K562 (cell line): ENCODE results near the gene PSMD13. TPM values are rescaled to one million over a fixed set of nuclear protein-coding genes. Genes with fewer than 3 reads are reported as not detected.

Experiments used
- ATAC-seq: fragments of 200-7000 bp; cut with Tn5 transposase; 3 replicates; pipeline ENCODE4 v1.9.1; 2020; ENCODE audit warnings: moderate library complexity
- BruUV-seq: library from RNA; stranded (reverse); fragments of 400-500 nt; replicated peaks from 2 replicates; lab custom pipeline; 2021; lab: Mats Ljungman, UMichigan
- CTCF ChIA-PET: fragments of 300-600 bp; formaldehyde crosslinking; extraction: SDS; loops from one replicate; lab custom pipeline; 2021; ENCODE audit warnings: low intra/inter-chr PET ratio; lab: Yijun Ruan, JAX
- POLR2A ChIA-PET: fragments of 300-600, 350-650 bp; sonication (Branson Sonifier 250); formaldehyde crosslinking; extraction: SDS; loops from one replicate; lab custom pipeline; 2021; ENCODE audit warnings: antibody characterized with exemption, inconsistent platforms; lab: Yijun Ruan, JAX
- DNase-seq, 4 experiments: peaks; one replicate each; pipeline versions ENCODE4 v3.0.0 to v3.0.0-alpha.2; 2011 to 2018; ENCODE audit warnings: low spot score in 3 of 4, mixed read lengths in 3 of 4; ENCODE audit errors: extremely low read depth in 1 of 4
- FAIRE-seq: peaks from 2 replicates; lab custom pipeline; 2011; peaks lifted over from hg19 to GRCh38; lab: Jason Lieb, UNC
- H2AFZ ChIP-seq: 2 replicates; pipeline ENCODE4 v1.6.0; 2011; ENCODE audit warnings: low read depth, low read length, control low read depth, inconsistent platforms
- H3K27ac ChIP-seq: fragments of 200-600 bp; 3 replicates; pipeline ENCODE4 v1.8.0; 2011; ENCODE audit warnings: low read depth, mild to moderate bottlenecking, control low read depth, inconsistent platforms, low read length, moderate library complexity, mixed read lengths; ENCODE audit errors: extremely low read depth
- H3K27me3 ChIP-seq, 2 experiments: fragments of 300-600 bp in 1 of 2; 2 replicates in 1 of 2; 3 replicates in 1 of 2; pipeline versions ENCODE4 v1.6.0 to v1.8.0; 2011; ENCODE audit warnings: inconsistent platforms in 2 of 2, low read length in 2 of 2, mild to moderate bottlenecking in 1 of 2, mixed read lengths in 1 of 2, moderate library complexity in 1 of 2; ENCODE audit not compliant: control insufficient read depth in 2 of 2, insufficient read depth in 2 of 2
- H3K36me3 ChIP-seq: fragments of 300-600 bp; 3 replicates; pipeline ENCODE4 v1.8.0; 2011; ENCODE audit warnings: mild to moderate bottlenecking, low read length, inconsistent platforms; ENCODE audit not compliant: control insufficient read depth, insufficient read depth
- H3K4me1 ChIP-seq, 2 experiments: fragments of 200-600 bp in 1 of 2; replicated peaks in 1 of 2; 2 replicates in 1 of 2; 3 replicates in 1 of 2; pipeline versions ENCODE4 v1.5.1 to v1.8.0; 2011; ENCODE audit warnings: inconsistent platforms in 2 of 2, low read length in 2 of 2, mild to moderate bottlenecking in 1 of 2, mixed read lengths in 1 of 2, moderate library complexity in 1 of 2; ENCODE audit not compliant: control insufficient read depth in 2 of 2, insufficient read depth in 2 of 2
- H3K4me2 ChIP-seq: 2 replicates; pipeline ENCODE4 v1.6.1; 2011; ENCODE audit warnings: low read length, control low read depth, inconsistent platforms, mixed read lengths; ENCODE audit not compliant: insufficient read depth
- H3K4me3 ChIP-seq: fragments of 200-600 bp; sonication (generic), shearing (Covaris generic); 2 replicates; pipeline ENCODE4 v1.5.1; 2016; ENCODE audit warnings: control low read depth, inconsistent platforms
- H3K79me2 ChIP-seq: fragments of 200-600 bp; 3 replicates; pipeline ENCODE4 v1.8.0; 2011; ENCODE audit warnings: low read length, inconsistent platforms; ENCODE audit not compliant: control insufficient read depth, insufficient read depth
- H3K9ac ChIP-seq, 2 experiments: 2 replicates each; pipeline versions ENCODE4 v1.6.0 to v1.6.1; 2011; ENCODE audit warnings: low read depth in 2 of 2, low read length in 2 of 2, control low read depth in 1 of 2, inconsistent platforms in 1 of 2, mild to moderate bottlenecking in 1 of 2, mixed read lengths in 1 of 2; ENCODE audit not compliant: insufficient read depth in 1 of 2
- H3K9me1 ChIP-seq: one replicate; pipeline ENCODE4 v1.6.0; 2011; ENCODE audit warnings: inconsistent platforms, mild to moderate bottlenecking, low read length, moderate library complexity; ENCODE audit not compliant: control insufficient read depth, insufficient read depth
- H3K9me3 ChIP-seq: replicated peaks from 2 replicates; pipeline ENCODE4 v1.5.1; 2011; ENCODE audit warnings: low read depth, low read length, inconsistent platforms; ENCODE audit not compliant: control insufficient read depth, insufficient read depth
- H4K20me1 ChIP-seq: replicated peaks from 2 replicates; pipeline ENCODE4 v1.6.1; 2011; ENCODE audit warnings: low read length, inconsistent platforms, mixed read lengths; ENCODE audit not compliant: control insufficient read depth, insufficient read depth
- E2F3 ChIP-seq: fragments of 250-450 bp; sonication (Bioruptor Pico); IDR thresholded peaks from 2 replicates; pipeline ENCODE4 v1.4.0; 2020; ENCODE audit warnings: mild to moderate bottlenecking
- HEY1 ChIP-seq: fragments of 250-450 bp; sonication (Bioruptor Pico); IDR thresholded peaks from 2 replicates; pipeline ENCODE4 v1.5.0; 2020; ENCODE audit warnings: mild to moderate bottlenecking, moderate library complexity, borderline replicate concordance
- HMG20B ChIP-seq: fragments of 250-450 bp; sonication (Bioruptor Pico); IDR thresholded peaks from 2 replicates; pipeline ENCODE4 v1.5.0; 2021; ENCODE audit warnings: mild to moderate bottlenecking
- HOMEZ ChIP-seq: fragments of 250-450 bp; sonication (Bioruptor Pico); IDR thresholded peaks from 2 replicates; pipeline ENCODE4 v1.4.0; 2020; ENCODE audit warnings: mild to moderate bottlenecking, moderate library complexity
- POLR3A ChIP-seq: IDR thresholded peaks from 2 replicates; pipeline ENCODE4 v1.6.1; 2011; ENCODE audit warnings: borderline replicate concordance, mild to moderate bottlenecking, moderate library complexity; ENCODE audit not compliant: insufficient read length, insufficient read depth; ENCODE audit errors: extremely low read depth
- RBFOX2 ChIP-seq: fragments of 200-400 bp; formaldehyde crosslinking; IDR thresholded peaks from 2 replicates; pipeline ENCODE4 v1.6.1; 2017; ENCODE audit warnings: low read depth, mild to moderate bottlenecking, low read length, moderate library complexity
- SIN3B ChIP-seq: fragments of 450-650 bp; IDR thresholded peaks from 2 replicates; pipeline ENCODE4 v1.6.1; 2017; ENCODE audit warnings: low read depth, mild to moderate bottlenecking, moderate library complexity
- VEZF1 ChIP-seq: fragments of 200-800 bp; sonication (Bioruptor generic); IDR thresholded peaks from 2 replicates; pipeline ENCODE4 v1.6.1; 2017; ENCODE audit warnings: missing genetic modification characterization, missing compliant biosample characterization
- ZNF23 ChIP-seq: fragments of 250-450 bp; sonication (Bioruptor Pico); IDR thresholded peaks from 2 replicates; pipeline ENCODE4 v1.4.0; 2020; ENCODE audit warnings: mild to moderate bottlenecking
- WGBS: fragments of 100-300 bp; shearing (Covaris generic); methylation state at CpG from one replicate; pipeline ENCODE4 v1.1.6; 2016; ENCODE audit warnings: low coverage, mixed read lengths; ENCODE audit not compliant: insufficient coverage; ENCODE audit errors: missing lambda C conversion rate; 5-methylcytosine and 5-hydroxymethylcytosine counted together
- in situ Hi-C: fragments of 300-500 bp; cut with MboI; formaldehyde crosslinking; loops from 4 replicates; pipeline ENCODE4 v1.15.0; 2018; ENCODE audit warnings: inconsistent platforms, mixed read lengths
- intact Hi-C: fragments of 100-400 bp; cut with micrococcal nuclease; formaldehyde crosslinking; loops from 2 replicates; pipeline ENCODE4 v1.14.2; 2022
- polyA plus RNA-seq, 8 experiments: library from polyadenylated mRNA; depleted of rRNA in 4 of 8; stranded (reverse) in 5 of 8; unstranded in 3 of 8; fragments of >200 nt; fragmentation: Nextera tagmentation in 2 of 8; fragmentation: Illumina TruSeq in 1 of 8; extraction: Ambion mirVana in 2 of 8; extraction: Trizol in 1 of 8; gene quantifications; 2 replicates each; pipeline versions ENCODE4 v1.2.1 to v1.2.3, GENCODE V29; 2011 to 2014; ENCODE audit warnings: inconsistent platforms in 1 of 8, missing spikeins in 1 of 8
- total RNA-seq, 7 experiments: library from RNA; depleted of rRNA in 6 of 7; stranded (reverse); fragments of >200 nt in 6 of 7; fragmentation: Illumina TruSeq in 2 of 7; extraction: Trizol in 2 of 7; gene quantifications; 2 replicates each; pipeline versions ENCODE4 v1.2.1 to v1.2.3, GENCODE V29; 2011 to 2021; ENCODE audit warnings: low replicate concordance in 1 of 7

The PSMD13 gene
- total and polyA plus RNA-seq, 9 of the 15 experiments (the other 6 are each of a cell fraction or from before 2014, with no cell fraction given) = 185 to 383 (median 267) TPM

GRCh38 chr11:221539-221938 is 15.2 kb upstream of the PSMD13 start:
- in situ Hi-C loops (no loop called here), intact Hi-C loops (no loop called here)
- no peak overlapping the region for H3K4me3 ChIP-seq
- peaks cover 42% of the 10 kb centered on the region; the same call in 2 of the 3 replicates for H3K36me3 ChIP-seq
- WGBS = 93% methylated on average over 7 of the region's 7 CpGs
- H3K4me1 ChIP-seq = peaks cover 26 to 33% of the 10 kb centered on the region in 2 experiments; a peak in 4 of 5 replicates
- no peaks in the 10 kb centered on the region for H3K27me3 ChIP-seq
- H2AFZ ChIP-seq = no peak overlapping the region
- no TSS peak for BruUV-seq
- ChIA-PET POLR2A (interaction anchor here (0.6 to 2.3 kb wide), 3 partner anchors 13 to 133 kb away, joined by 3 to 10 read pairs (median 5); partner anchors contain the start of genes BET1L and RIC8A), CTCF (no interaction called here)
- no peak overlapping the region for H3K9ac ChIP-seq
- H3K9me1 ChIP-seq = no peaks in the 10 kb centered on the region
- FAIRE-seq = no peak
- peaks cover 21% of the 10 kb centered on the region for H3K9me3 ChIP-seq
- H4K20me1 ChIP-seq = no peaks in the 10 kb centered on the region
- H3K4me2 ChIP-seq = no peak overlapping the region
- H3K79me2 ChIP-seq = no peaks in the 10 kb centered on the region
- peak overlapping the region; percentile 70 for H3K27ac ChIP-seq
- no peak for ATAC-seq
- DNase-seq = no peak
- TF ChIP-seq ZNF23 (CRISPR knock-in tag) (no peak), SIN3B (no peak), E2F3 (CRISPR knock-in tag) (no peak), HMG20B (CRISPR knock-in tag) (no peak)

- no peak overlapping the region for H2AFZ ChIP-seq
- CTCF ChIA-PET = no interaction called here
- peaks cover 21 to 30% of the 10 kb centered on the region in 2 experiments; a peak in 4 of 5 replicates for H3K4me1 ChIP-seq
- H3K9ac ChIP-seq = peak overlapping the region in 1 of 2 experiments; percentile 61; a peak in 2 of 4 replicates
- no peak overlapping the region; the same call in 2 of the 3 replicates for H3K27ac ChIP-seq
- WGBS = 96% methylated on average over 14 of the region's 14 CpGs
- in situ Hi-C loops = no loop called here
- intact Hi-C loops = no loop called here
- no peaks in the 10 kb centered on the region for H3K9me1 ChIP-seq
- no peaks in the 10 kb centered on the region for H4K20me1 ChIP-seq
- H3K36me3 ChIP-seq = peaks cover 41% of the 10 kb centered on the region; the same call in 2 of the 3 replicates
- peaks cover 21% of the 10 kb centered on the region for H3K9me3 ChIP-seq
- no peak for FAIRE-seq
- no peak for ATAC-seq
- no peak overlapping the region for H3K4me2 ChIP-seq
- POLR2A ChIA-PET = interaction anchor here (1.3 to 2.3 kb wide), 2 partner anchors 13 to 15 kb away, joined by 5 to 10 read pairs; partner anchors contain the start of genes BET1L and RIC8A
- H3K79me2 ChIP-seq = no peaks in the 10 kb centered on the region
- H3K27me3 ChIP-seq = no peaks in the 10 kb centered on the region
- no peak overlapping the region for H3K4me3 ChIP-seq
- no peak for DNase-seq
- no TSS peak for BruUV-seq
- TF ChIP-seq HEY1 (CRISPR knock-in tag) = no peak
- TF ChIP-seq VEZF1 = no peak
- TF ChIP-seq POLR3A = no peak
- 0 out of 2 replicates have a peak, but pooled peaks have one; percentile 23 for TF ChIP-seq RBFOX2
- TF ChIP-seq HOMEZ (CRISPR knock-in tag) = no peak
These were observed 14.6 kb upstream of the PSMD13 start for GRCh38 chr11:221998-222789.
